ENCODE results near the gene SNAP25. TPM values are rescaled to one million over a fixed set of nuclear protein-coding genes. Genes with fewer than 3 reads are reported as not detected.

Gene SNAP25
- total RNA-seq, 1 experiment from 2014 or later = not detected

DNA sequence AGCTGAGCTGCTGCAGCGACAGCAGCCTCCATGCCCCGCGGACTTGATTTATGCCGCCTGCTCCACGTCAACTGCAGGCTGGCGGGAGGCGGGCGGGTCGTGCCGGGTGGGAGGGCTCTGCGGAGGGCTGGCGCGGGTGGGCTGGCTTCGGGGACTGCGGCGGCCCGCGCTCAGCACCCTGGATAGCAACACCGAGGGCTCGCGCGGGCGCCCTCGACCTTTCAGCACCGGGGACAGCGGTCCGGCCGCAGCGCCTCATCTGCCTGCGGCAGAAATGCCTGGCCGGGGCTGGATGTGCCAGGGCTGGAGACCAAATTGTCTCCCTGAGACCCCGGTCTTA, 792 bp downstream of the SNAP25 start:
- Histone ChIP-seq H3K27me3 (ENCODE audit: insufficient read depth, low read depth) (peaks cover 16% of the 10 kb centered on the region), H3K4me2 (no peak overlapping the region), H3K4me3 (no peak overlapping the region), H3K4me1 (replicated peaks; ENCODE audit: insufficient read depth) (no peaks in the 10 kb centered on the region), H3K27ac (no peak overlapping the region), H3K9me3 (ENCODE audit: insufficient read depth, low read depth) (no peaks in the 10 kb centered on the region), H3K36me3 (ENCODE audit: low read depth) (no peaks in the 10 kb centered on the region), H3K79me2 (ENCODE audit: low read depth) (no peaks in the 10 kb centered on the region), H3F3A (ENCODE audit: insufficient read depth, low read depth) (no peaks in the 10 kb centered on the region), H4K20me1 (ENCODE audit: insufficient read depth) (no peaks in the 10 kb centered on the region), H3K9me2 (ENCODE audit: insufficient read depth) (0 out of 2 replicates have a peak, but pooled peaks cover 3% of the 10 kb centered on the region), H2AFZ (no peak overlapping the region)
- BruUV-seq (replicated peaks) = no TSS peak
- ChIA-PET CTCF (no interaction called here), POLR2A (ENCODE audit: unreplicated experiment) (no interaction called here)
- peak in 1 of 2 experiments; percentile 62 for DNase-seq
- intact Hi-C loops (cut with micrococcal nuclease; ENCODE audit: unreplicated experiment) = loop anchor here (10.0 kb wide), 1 partner anchor 215 kb away; the partner anchor contains the start of genes MKKS and SLX4IP
- TF ChIP-seq EZH2 (IDR thresholded peaks at IDR 0.05; ENCODE audit: low read depth) = no peak
- TF ChIP-seq, protein P1, sequence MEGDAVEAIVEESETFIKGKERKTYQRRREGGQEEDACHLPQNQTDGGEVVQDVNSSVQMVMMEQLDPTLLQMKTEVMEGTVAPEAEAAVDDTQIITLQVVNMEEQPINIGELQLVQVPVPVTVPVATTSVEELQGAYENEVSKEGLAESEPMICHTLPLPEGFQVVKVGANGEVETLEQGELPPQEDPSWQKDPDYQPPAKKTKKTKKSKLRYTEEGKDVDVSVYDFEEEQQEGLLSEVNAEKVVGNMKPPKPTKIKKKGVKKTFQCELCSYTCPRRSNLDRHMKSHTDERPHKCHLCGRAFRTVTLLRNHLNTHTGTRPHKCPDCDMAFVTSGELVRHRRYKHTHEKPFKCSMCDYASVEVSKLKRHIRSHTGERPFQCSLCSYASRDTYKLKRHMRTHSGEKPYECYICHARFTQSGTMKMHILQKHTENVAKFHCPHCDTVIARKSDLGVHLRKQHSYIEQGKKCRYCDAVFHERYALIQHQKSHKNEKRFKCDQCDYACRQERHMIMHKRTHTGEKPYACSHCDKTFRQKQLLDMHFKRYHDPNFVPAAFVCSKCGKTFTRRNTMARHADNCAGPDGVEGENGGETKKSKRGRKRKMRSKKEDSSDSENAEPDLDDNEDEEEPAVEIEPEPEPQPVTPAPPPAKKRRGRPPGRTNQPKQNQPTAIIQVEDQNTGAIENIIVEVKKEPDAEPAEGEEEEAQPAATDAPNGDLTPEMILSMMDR (conservative IDR thresholded peaks at IDR 0.05) = no peak

DNA sequence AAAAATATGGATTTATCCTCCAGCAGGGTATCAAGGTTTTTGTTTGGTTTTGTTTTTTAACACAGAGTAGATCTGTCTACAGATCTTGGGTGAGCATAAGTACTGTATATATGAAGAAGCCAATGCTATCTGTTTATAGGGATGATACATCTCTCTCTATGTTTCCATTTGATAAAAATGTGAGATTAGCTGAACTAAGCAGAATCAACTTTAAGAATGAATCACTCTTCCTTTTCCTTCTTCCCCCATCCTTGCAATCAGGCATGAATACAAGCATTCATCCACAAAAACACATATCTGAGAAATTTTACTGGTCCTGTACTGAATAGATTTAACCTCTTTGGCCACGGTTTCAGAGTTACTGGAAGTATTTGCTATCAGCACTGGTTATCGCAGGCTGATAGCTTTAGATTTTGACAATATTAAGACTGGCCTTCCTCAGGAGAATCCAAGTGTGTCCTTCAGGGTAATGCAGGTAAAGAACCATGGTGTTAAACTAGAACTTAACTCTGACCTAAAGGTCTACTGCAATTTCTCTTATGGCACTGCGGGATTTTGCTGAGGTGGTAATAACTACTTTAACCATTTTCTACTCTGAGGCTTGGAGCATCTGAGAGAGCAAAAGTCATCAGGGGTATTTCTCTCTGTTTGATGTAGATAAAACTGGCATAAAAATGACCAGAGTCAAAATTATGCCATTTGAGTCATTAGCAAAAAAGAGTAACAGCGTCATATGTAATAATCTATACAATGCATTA, 1.5 kb downstream of the SNAP25 start:
- Histone ChIP-seq H3K4me3 (no peak overlapping the region), H3K9me2 (ENCODE audit: insufficient read depth) (0 out of 2 replicates have a peak, but pooled peaks cover 3% of the 10 kb centered on the region), H3K4me1 (replicated peaks; ENCODE audit: insufficient read depth) (no peaks in the 10 kb centered on the region), H3K9me3 (ENCODE audit: insufficient read depth, low read depth) (no peaks in the 10 kb centered on the region), H4K20me1 (ENCODE audit: insufficient read depth) (no peaks in the 10 kb centered on the region), H3K36me3 (ENCODE audit: low read depth) (no peaks in the 10 kb centered on the region), H3K79me2 (ENCODE audit: low read depth) (no peaks in the 10 kb centered on the region), H2AFZ (no peak overlapping the region), H3F3A (ENCODE audit: insufficient read depth, low read depth) (no peaks in the 10 kb centered on the region), H3K27me3 (ENCODE audit: insufficient read depth, low read depth) (peaks cover 16% of the 10 kb centered on the region), H3K4me2 (no peak overlapping the region), H3K27ac (no peak overlapping the region)
- CTCF ChIA-PET = no interaction called here
- POLR2A ChIA-PET (ENCODE audit: unreplicated experiment) = no interaction called here
- TF ChIP-seq, protein P1 (conservative IDR thresholded peaks at IDR 0.05) = no peak
- TF ChIP-seq EZH2 (IDR thresholded peaks at IDR 0.05; ENCODE audit: low read depth) = no peak
- no TSS peak for BruUV-seq (replicated peaks)
- intact Hi-C loops (cut with micrococcal nuclease; ENCODE audit: unreplicated experiment) = loop anchor here (10.0 kb wide), 1 partner anchor 215 kb away; the partner anchor contains the start of genes MKKS and SLX4IP
- DNase-seq = no peak

DNA sequence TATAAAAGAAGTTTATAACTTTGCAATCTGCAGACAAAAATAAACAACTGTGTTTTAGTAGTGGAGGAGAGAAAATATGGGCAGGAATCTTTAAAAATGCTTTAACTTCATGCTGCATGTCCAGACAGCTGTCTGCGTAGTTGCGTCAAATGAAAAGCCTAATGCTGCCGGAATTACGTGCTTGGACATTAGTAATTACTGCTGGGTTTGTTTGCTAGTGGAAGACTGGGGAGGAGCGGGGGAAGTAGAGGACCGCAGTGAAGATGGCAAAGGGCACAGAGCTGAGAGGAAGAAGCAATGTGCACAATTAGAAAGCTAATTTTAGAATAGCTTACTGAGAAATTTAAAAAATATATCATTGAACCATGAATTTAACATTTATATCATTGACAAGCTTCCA, 2.4 kb downstream of the SNAP25 start:
- ChIA-PET CTCF (no interaction called here), POLR2A (ENCODE audit: unreplicated experiment) (interaction anchor here (0.6 kb wide), 1 partner anchor 39 kb away, joined by 5 read pairs; no protein-coding TSS in a partner anchor)
- Histone ChIP-seq H3K27me3 (ENCODE audit: insufficient read depth, low read depth) (peaks cover 16% of the 10 kb centered on the region), H3K9me3 (ENCODE audit: insufficient read depth, low read depth) (no peaks in the 10 kb centered on the region), H4K20me1 (ENCODE audit: insufficient read depth) (no peaks in the 10 kb centered on the region), H3K36me3 (ENCODE audit: low read depth) (no peaks in the 10 kb centered on the region), H3K4me3 (no peak overlapping the region), H3K27ac (no peak overlapping the region), H2AFZ (no peak overlapping the region), H3K4me1 (replicated peaks; ENCODE audit: insufficient read depth) (no peaks in the 10 kb centered on the region), H3K9me2 (ENCODE audit: insufficient read depth) (0 out of 2 replicates have a peak, but pooled peaks cover 3% of the 10 kb centered on the region), H3F3A (ENCODE audit: insufficient read depth, low read depth) (no peaks in the 10 kb centered on the region), H3K4me2 (no peak overlapping the region), H3K79me2 (ENCODE audit: low read depth) (no peaks in the 10 kb centered on the region)
- TF ChIP-seq, protein P1 (conservative IDR thresholded peaks at IDR 0.05) = no peak
- TF ChIP-seq EZH2 (IDR thresholded peaks at IDR 0.05; ENCODE audit: low read depth) = no peak
- intact Hi-C loops (cut with micrococcal nuclease; ENCODE audit: unreplicated experiment) = no loop called here
- no peak for DNase-seq
- no TSS peak for BruUV-seq (replicated peaks)

All from PC-9 (cell line).